ENCODE data around the gene UBR2.
"Not testable (repeated sequence)": the region's sequence is repeated elsewhere in the genome, so short reads cannot be mapped to it uniquely, and the experiment has no call there.

UBR2 gene

DNA sequence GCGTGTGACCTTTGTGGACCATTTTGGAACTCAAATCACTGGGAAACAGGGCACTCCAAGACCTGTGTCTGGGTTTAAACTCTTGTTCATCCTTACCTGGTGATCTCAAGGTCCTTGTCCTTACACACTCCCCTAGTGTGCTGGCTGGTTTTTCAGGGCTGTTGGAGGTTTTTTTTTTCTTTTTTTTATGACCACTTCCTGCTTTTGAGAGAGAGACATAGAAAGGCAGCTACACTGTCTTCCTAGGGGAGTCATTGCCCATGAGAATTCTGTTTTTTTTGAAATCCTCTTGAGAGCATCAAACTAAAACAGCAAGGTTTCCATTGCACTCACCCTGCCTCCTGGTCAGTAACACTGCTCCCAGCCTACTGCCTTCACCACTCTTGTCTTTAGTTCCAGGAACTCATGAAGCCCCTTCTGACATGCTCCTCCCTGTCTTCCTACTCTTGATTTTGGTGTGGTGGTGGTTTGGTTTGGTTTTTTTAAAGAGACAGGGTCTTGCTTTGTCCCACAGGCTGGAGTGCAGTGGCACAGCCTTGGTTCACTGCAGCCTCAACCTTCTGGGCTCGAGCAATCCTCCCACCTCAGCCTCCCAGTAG lies 130.0 kb downstream of the UBR2 start:
- DNase-seq (ENCODE audit: low spot score) = no peak

DNA sequence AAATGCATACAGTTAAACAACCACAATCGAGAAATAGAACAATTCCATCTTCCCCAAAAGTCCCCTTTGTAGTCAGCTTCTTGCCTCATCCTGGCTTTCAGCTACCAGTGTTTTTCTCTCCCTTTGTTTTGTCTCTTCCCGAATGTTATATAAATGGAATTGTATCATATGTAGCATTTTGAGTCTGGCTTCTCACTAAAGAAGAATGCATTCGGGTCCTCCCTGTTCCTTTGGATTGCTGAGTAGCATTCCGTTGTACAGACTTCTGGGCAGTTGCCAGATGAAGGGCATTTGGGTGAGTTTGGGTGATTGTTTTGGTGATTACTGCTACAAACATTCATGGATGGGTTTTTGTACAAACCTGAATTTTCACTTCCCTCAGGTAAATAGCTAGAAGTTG lies 130.8 kb downstream of the UBR2 start:
- DNase-seq (ENCODE audit: low spot score) = no peak

DNA sequence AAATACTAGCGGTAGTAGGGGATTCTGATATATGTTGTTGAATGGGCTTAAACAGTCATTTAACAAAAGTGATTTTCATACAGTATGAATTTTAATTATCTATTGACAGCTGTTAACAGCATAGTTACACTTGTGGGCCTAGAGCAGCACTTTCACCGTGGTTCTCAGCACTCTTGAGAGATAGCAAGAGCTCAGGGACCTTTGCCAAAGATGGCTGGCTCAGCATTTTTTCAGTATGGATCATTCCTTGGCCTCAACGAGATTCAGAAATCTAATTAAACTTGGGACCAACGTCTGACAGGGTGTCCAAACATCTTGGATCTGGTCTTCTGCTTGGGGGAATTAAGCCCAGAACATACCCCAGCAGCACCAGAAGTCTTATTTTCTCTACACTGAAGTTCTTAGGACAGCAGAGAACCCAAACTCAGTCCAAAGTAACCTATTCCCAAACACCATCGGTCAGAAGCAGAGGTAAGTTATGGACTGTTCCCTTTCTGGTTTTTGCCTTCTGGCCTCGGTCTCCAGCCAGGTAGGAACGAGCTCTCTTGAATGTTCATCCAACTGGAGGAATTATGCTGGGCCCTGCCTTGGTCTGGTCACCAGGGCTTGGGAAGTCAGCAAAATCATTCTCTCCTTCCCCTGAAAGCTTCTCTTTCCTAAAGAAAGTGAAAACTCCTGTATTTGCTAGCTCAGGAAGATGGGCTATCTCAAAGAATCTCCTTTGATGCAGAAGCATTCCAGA lies 132.9 kb downstream of the UBR2 start:
- no peak for DNase-seq (ENCODE audit: low spot score)

DNA sequence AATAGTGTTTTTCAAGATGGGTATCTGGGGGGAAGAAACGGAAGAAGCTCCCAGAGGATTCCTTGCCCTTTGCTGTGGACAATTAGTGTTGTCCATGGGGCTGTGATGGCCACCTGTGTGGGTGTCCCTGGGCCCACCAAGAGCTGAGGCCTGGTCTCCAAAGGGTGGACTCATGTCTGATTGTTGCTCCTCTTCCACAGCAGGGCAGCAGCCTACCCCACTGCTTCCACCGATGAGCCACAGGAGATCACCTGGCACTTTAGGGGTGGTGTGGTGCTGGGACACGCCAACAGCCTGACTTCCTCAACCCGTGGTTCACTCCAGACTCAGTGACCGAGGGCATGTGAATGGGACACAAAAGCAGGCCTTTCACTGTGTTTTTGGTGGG lies 133.4 kb downstream of the UBR2 start:
- DNase-seq (ENCODE audit: low spot score) = no peak

DNA sequence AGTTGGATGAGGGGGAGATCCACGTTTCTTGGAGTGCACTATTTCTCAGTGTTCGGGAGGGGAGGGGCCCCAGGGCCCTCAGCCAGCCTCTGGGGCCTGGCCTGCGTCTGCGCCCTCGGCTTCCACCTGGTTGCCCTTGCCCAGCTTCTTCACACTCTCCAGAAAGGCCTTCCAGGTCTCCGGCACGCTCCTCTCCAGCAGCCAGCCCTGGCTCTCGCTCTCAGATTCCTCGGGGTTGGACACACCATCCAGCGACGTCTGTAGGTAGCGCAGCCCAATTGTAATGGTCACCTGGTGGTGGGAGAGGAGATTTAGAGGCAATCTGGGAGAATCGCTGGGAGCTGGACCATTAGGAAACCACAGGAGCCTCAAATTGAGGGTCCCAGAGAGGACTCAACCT lies 134.4 kb downstream of the UBR2 start:
- DNase-seq (ENCODE audit: low spot score) = no peak

DNA sequence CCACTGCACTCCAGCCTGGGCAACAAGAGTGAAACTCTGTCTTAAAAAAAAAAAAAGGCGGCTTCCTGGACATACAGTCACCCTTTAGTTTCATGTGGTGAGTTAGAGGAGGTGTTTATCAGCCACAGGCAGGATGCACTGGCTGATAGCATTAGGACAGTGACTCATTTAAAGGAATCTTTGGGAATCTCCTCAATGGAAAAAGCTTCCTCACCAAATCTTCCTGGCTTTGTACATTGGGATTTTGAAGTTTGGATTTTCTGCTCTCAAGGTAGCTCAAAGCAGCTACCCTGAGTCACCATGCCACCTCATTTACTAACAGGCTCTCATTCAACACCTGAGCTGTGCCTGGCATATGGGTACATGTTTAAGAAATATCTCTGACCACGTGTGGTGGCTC lies 138.4 kb downstream of the UBR2 start:
- peak; percentile 68 for DNase-seq (ENCODE audit: low spot score)

DNA sequence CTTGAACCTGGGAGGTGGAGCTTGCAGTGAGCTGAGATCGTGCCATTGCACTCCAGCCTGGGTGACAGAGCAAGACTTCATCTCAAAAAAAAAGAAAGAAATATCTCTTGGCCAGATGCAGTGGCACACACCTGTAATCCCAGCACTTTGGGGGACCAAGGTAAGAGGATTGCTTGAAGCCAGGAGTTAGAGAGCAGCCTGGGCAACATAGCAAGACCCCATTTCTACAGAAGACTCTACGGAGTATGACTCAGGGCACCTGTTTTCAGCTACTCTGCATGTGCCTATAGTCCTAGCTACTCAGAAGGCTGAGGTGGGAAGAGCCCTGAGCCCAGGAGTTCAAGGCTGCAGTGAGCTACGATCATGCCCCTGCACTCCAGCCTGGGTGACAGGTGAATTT lies 139.0 kb downstream of the UBR2 start:
- DNase-seq (ENCODE audit: low spot score) = not testable (repeated sequence)

DNA sequence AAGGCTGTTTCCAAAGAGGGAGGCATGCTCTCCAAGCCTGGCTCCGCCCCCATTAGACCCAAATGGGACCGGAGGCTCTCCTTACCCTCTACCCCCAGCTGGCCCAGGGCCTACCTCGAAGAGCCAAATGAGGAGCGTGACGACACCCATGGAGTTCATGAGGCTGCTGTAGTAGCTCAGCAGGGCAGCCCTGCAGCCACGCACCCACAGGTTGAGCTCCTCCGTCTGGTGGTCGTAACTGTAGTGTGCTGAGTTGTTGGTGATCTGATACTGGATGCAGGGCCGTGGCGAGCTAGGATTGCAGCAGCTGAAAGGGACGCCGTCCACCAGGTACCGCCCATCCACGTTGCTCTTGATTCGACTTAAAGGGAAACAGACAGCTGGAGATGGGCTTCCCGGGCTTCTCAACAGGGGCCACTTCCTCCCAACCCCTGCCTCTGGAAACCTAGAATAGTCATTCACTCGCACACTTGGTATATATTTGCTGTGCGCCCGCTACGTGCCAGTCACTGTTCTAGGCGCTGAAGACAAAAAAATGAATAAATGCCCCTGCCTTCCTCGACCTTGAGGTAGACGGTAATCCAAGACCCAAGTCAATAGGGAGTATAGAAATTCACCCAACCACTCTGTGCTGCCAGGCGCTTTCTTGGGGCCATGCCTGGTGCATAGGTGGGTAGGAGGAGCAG lies 140.6 kb downstream of the UBR2 start:
- no peak for DNase-seq (ENCODE audit: low spot score)

DNA sequence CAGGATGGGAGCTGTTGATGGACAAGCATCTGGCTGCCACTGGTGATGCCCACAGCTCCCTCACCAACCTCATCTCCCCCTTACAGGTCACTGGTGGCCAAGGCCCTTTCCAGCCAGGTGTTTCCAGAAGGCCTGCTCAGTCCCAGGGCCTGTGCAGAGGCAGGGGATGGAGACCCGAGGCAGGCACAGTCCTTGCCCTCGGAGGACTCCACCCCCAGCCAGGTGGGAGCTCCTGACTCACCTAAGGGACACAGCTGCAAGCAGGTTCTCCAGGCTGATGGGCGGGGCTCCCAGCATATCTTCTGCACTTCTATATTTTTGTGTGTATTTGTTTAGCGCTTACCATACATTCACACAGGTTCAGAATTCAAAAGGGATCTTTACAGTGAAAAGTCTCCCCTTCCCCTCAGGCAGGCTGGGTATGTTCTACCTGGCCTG lies 141.1 kb downstream of the UBR2 start:
- no peak for DNase-seq (ENCODE audit: low spot score)

DNA sequence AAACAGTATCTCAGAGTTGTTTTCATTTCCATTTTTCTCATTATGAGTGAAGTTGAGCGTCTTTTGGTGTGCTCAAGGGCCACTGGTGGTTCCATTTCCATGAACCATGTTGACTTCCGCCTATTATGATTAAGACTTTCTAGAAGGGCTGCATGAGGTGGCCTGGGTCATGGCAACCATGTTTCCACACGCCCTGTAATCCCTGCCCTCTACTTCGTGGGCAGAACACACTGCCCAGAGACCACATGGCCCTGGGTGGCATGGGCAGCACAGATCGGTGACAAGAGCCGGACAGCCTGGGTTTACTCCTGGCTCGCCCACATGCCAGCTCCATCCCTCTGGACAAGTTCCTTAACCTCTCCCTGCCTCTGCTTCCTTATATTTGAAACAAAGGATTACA lies 143.8 kb downstream of the UBR2 start:
- DNase-seq (ENCODE audit: low spot score) = no peak

DNA sequence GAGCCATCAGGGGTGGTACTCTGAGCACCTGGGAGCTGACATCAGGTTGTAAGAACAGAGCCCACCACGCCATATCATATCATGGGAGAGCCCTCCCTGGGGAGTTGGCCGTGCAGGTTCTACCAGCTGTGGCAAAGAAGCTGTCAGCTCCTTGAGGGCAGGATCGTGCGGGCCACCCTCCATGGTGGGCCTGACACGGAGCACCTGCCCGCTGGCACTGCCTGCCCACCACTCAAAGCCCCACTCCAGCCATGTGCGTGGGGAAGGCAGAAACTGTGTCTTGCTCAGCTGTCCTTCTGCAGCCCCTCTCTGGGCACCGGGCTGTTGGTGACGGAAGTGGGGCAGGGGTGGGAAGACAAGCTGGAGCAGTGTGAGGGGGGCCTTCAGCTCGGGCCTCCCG lies 144.3 kb downstream of the UBR2 start:
- DNase-seq (ENCODE audit: low spot score) = no peak

DNA sequence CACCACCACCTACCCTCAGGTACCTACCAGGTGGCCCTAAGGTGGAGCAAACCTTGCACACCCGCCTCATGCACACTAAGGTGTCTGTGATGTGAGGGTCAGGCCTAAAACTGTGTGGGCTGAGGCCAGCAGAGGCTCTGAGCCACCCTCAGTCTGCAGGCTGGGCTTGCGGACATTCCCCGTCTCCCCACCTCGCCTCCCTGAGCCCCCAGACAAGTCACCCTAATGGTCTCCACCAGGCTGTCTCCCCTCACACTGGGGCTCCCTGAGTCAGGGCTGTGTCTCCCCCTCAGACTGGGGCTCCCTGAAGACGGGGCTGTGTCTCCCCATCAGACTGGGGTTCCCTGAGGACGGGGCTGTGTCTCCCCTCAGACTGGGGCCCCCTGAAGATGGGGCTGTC lies 146.0 kb downstream of the UBR2 start:
- no peak for DNase-seq (ENCODE audit: low spot score)

DNA sequence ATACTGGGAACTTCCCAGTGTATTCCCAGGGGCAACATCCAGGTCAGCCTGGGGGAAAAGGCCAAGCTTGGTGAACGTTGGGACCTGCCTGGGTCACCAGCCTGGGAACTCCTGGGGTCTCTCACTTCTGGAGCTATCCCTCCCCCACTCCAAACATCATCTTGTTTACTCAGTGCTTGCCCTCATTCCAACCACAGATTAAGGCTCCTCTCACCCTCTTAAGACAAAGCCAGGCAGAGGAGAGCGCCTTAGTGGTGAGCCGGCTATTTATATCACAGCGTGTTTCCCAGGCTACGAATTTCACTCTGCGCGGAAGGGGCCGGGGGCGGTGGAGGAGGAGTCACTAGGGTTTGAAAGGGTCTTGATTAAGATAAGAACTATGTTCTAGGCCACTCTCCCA lies 146.5 kb downstream of the UBR2 start:
- no peak for DNase-seq (ENCODE audit: low spot score)

DNA sequence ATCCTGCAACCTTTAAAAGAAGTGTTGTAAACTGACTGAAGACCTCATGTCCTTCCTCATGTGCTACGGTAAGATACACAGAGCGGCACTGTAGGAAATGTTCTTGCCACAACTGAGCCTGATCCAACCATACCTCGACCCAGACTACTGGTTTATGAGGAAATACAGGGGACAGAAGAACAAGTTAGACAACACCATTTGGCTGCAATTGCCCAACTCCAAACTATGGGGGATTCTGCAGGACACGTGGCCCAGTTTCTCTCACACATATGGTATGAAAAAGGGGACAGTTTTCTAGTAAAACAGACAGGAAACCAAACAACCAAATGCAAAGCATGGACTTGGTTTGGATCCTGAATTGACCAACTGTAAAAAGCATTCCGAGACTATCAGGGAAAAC lies 148.1 kb downstream of the UBR2 start:
- DNase-seq (ENCODE audit: low spot score) = no peak

DNA sequence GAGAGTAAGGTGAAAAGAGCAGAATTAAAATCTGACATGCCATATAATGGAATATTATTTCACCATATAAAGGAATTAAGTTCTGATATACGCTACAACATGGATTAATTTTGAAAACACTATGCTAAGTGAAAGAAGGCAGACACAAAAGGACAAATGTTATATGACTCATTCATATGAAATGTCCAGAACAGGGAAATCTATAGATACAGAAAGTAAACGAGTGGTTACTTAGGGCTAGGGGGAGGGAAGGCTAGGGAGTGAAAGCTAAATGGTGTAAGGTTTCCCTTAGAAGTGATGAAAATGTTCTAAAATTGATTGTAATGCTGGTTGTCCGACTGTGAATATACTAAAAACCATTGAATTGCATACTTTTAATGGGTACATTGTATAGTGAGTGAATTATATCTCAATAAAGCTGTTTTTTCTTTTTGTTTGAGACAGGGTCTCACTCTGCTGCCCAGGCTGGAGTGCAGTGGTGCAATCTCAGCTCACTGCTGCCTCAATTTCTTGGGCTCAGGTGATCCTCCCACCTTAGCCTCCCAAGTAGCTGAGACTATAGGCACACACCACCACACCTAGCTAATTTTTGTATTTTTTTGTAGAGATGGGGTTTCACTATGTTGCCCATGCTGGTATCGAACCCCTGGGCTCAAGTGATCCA lies 150.4 kb downstream of the UBR2 start:
- DNase-seq (ENCODE audit: low spot score) = peak; percentile 30

DNA sequence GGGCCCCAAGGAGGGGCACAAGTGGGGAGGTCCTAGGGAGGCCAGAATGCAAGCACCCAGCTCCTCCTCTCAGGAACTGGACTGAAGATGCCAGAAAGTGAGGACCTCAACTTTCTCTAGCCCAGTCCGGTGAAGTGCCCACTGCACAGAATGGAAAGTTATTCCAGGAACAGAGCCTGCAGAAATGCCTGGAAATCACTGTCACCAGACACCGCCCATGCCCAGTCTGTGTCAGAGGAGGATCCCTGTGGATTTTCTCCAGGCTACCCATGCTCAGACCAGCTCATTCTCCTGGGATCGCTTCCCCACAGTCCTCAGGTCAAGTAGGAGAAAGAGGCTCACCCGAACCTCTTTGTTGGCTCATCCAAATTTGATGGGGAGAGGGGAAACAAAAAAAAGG lies 152.0 kb downstream of the UBR2 start:
- no peak for DNase-seq (ENCODE audit: low spot score)

DNA sequence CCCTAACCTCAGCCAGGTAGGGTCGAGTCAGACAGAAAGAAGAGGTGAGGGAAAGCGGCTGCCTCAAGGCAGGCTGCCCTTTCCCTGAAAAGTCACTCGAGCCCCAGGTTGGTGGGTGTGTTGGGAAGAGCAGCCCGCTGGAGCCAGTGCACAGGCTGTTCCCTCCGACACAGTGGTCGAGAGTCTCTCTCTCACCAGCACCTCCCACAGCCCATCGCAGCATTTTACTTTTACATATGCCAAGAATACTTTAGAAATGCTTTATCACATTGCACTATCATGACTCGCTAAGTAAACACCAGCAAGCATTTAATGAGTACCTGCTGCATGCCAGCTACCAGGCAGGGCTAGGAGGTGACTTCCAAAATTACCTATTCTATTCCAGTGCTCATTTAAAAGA lies 156.9 kb downstream of the UBR2 start:
- no peak for DNase-seq (ENCODE audit: low spot score)

DNA sequence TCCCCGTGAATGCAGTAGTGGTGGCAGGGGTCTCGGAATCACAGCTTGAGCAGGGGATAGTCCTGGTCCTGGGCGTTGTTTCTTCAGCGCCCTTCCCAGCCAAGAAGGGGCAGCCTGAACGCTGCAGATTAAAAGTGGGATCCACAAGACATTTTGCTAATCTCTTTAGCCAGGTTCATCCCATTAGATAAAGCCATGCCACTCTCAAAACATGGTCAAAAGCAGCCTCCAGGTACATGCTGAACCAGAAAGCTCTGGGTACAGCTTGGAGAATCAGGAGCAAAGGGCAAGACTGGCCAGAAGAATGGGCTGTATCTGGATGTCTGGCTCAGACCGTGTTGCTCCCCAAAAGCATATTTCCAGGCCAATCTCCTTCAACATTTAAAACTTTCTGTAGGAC lies 158.7 kb downstream of the UBR2 start, which contains the start of gene PRPH2:
TSS of gene PRPH2 (minus strand) at position 101 of the 400 bp plus-strand sequence. CDS start 263 bp downstream, outside the sequence.
- no peak for DNase-seq (ENCODE audit: low spot score)

DNA sequence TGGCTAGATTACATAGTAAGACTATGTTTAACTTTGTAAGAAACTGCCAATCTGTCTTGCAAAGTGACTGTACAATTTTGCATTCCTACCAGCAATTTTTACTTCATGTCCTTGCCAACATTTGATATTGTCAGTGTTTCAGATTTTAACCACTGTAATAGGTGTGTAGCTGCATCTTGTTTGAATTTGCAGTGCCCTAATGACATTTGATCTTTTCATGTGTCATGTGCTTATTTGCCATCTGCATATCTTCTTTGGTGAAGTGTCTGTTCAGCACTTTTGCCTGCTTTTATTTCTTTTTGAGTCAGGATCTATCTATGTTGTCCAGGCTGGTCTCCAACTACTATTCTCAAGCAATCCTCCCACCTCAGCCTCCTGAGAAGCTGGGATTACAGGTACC lies 161.0 kb downstream of the UBR2 start:
- no peak for DNase-seq (ENCODE audit: low spot score)

DNA sequence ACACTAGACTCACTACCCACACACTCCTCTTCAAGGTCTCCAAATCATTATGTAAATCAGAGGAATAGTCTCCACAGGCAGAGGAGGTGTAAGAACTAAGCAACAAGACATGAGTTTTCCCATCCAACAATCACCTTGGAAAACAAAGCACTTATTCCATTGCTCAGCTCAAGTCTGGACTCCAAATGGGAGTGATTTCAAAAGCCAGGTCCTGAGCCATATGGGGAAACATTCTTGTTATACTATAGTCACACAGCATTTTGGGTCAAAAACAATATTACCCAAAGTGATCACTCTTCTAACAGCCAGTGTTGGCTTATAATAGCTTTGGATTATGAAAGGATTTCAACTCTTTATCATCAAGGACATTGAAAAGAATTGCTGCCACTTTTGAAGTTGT lies 162.2 kb downstream of the UBR2 start:
- no peak for DNase-seq (ENCODE audit: low spot score)

DNA sequence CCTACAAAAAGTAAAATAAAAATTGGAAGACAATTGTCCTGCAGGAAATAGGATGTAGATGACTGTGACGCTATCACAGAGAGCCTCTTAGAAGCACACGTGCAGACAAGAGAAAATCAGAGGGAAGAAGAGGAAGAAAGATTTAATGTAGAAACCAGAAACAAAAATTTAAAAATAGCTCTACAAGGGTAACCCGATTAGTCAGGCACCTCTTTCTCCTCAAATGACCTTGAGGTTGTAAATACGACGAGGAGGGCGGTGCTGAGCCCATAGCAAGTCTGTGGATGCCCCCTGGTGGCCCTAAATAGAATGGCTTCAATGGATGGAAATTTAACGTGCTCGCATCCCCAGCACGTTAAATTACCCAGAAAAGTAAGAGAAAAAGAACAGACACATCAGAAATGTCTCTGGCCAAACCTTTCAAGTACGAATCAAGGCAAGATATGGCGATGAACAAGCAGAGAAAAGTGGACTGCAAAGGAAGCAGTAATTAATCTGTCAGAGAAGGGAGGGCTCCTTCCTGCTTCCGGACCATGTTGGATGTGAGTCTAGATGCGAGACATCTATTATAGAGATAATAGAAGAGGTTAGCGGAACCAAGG lies 162.8 kb downstream of the UBR2 start:
- DNase-seq (ENCODE audit: low spot score) = peak; percentile 74

DNA sequence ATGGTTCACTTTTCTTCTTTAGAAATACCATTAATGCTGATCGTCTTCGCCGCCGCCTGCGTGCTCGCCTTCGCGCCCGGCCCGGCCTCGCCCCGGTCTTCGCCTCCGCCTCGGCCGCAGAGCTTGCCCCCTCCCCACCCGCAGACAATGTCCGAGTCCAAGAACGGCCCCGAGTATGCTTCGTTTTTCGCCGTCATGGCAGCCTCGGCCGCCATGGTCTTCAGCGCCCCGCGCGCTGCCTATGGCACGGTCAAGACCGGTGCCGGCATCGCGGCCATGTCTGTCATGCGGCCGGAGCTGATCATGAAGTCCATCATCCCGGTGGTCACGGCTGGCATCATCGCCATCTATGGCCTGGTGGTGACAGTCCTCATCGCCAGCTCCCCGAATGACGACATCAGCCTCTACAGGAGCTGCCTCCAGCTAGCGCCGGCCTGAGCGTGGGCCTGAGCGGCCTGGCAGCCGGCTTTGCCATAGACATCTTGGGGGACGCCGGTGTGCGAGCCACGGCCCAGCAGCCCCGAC lies 163.3 kb downstream of the UBR2 start:
- no peak for DNase-seq (ENCODE audit: low spot score)

All from SW480 (cell line).